Fibroblast of skin of back (primary cell): ENCODE measurements around the gene SYMPK.

Source experiments
- DNase-seq: peaks from one replicate; pipeline ENCODE4 v3.0.0-alpha.2; 2013

The SYMPK gene

GRCh38 chr19:45866400-45867176 lies 3.6 kb upstream of the SYMPK start:
- DNase-seq = no peak

DNA sequence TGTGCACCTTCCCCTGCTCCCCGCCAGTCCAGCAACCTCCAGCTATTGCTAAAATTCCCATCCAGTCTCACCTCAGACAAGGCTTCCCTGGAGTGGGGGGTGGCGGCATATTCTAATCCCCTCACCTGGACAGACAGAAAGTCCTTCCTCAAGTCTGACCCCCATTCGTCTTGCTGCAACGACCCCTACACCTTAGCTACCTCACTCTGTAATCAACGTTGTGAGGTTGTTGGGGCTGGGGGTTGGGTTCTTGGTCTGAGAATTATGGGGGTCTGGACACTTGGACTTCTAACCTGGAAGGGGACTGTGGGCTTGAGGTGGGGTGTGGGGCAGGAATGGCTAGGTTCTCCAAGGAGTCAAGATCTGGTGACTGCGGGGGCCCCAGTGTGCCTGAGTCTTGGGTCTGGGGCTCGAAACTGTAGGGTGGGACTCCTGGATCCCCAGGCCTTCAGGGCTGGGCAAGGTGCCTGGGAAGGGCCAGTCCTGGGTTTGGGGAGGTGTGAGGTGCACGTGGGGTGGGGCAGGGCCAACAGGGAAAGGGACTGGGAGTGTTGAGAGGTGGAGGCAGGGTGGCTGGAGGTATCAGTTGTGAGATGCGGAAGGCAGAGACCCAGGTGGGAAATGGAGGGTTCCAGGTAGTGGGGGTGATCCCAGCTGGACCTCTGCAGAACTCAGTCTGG lies 2.5 kb upstream of the SYMPK start:
- DNase-seq = no peak

DNA sequence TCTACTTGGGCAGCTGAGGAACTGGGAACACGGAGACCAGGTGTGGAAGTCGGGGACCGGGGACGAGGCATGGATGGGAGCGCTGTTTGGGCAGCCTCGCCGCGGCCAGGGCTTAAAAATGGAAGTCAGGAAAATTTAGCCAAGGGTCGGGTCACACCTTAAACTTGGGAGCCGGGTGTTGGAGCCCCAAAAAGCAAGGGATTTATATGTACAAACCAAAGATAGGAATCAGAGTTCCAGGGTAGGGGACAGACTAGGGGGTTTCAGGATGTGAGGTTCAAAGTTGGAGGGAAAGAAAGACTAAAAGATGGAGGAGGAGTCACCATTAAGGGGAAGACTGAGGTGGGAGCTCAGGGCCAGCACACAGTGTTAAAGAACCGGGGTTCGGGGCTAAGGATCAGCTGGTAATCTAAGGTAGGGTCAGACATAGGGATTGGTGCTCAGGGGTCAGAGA lies 1.7 kb upstream of the SYMPK start:
- no peak for DNase-seq

- peak; percentile 52 for DNase-seq
Observed at GRCh38 chr19:45863840-45864628, 1.1 kb upstream of the SYMPK start, which contains the start of gene FOXA3. FOXA3 (plus strand) TSS chr19:45864326; CDS start chr19:45864457, 131 bp downstream.

DNA sequence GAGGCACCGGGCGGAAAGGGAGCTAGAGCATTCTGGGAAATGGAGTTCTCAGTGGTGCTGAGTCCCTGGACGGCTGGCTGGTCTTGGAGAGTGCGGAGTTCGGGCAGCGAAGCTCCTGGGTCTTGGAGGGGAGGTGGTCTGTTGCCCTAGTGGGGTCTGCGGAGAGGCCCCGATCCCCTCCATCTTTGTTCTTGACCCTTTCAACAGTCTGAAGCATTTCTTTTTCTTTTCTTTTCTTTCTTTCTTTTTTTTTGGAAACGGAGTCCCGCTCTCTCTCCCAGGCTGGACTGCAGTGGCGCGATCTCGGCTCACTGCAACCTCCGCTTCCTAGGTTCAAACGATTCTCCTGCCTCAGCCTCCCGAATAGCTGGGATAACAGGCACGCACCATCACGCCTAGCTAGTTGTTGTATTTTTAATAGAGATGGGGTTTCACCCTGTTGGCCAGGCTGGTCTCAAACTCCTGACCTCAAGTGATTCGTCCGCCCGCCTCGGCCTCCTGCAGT lies 440 bp upstream of the SYMPK start:
- no peak for DNase-seq

- no peak for DNase-seq
Observed at GRCh38 chr19:45862271-45862563, 730 bp downstream of the SYMPK start.

- DNase-seq = no peak
Observed at GRCh38 chr19:45860359-45861259, 2.3 kb downstream of the SYMPK start.

- no peak for DNase-seq
Observed at GRCh38 chr19:45854167-45854778, 8.7 kb downstream of the SYMPK start.

DNA sequence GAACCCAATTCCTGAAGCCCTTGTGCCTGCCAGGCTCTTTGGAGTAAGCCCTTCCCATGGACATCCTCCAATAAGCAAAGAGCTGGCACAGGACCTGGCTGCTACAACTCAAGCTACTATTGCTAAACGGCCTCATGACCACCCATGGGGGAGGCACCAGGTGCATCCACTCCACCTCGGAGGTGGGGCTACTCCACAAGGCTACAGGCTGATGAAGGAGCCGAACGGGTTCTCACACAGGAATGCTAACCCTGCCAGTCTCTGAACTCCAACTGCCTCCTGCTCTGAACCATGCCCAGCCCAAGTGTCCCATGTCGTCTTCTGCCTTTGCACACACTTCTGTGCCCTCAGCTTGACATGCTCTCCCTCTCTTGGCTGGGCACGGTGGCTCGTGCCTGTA lies 10.0 kb downstream of the SYMPK start:
- no peak for DNase-seq

DNA sequence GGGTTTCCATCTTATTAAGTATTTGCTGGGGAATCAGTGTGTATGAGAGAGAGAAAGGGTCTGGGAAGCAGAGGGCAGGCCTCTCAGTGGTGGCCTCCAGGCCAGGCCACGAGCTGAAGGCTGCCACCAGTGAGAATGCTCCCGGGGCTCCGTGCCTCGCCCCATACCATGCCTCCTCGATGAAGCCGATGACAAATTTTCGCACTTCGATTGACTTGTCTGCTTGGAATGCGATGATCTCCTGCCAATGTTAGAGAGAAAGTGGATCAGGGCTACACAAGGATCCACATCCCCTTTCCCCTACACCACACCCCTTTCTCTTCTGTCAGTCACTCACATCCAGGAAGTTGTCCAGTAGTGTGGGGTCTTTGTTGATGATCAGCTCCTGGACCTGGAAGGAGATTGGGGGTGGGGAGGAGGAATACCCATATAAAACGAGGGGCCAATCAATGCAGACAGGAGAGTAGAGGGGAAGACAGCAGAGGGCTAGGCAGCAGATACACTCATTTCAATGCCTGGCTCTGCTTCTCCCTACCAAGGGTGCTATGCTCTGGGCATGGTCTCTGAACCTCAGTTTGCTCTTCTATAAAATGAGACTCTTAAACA lies 10.7 kb downstream of the SYMPK start:
- peak; percentile 61 for DNase-seq

DNA sequence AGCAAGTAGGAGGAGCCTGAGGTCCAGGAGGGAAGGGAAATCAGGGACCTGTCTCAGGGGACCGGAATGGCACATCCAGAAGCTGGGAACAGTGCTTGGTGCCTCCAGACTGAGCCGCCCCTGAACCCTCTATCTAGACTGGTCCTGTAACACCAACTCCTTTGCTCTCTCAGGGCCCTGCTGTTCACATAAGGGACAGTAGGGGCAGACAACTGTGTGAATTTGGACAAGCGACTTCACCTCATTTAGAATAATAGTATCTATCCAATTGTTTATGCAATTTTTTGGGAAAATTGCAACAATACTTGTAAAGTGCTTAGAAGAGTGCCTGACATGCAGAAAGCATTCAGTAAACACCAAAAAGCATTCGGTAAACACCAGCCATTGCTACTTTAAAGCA lies 14.0 kb downstream of the SYMPK start:
- no peak for DNase-seq

- no peak for DNase-seq
Observed at GRCh38 chr19:45847663-45848062, 15.3 kb downstream of the SYMPK start.

GRCh38 chr19:45842198-45842597 lies 20.7 kb downstream of the SYMPK start:
- DNase-seq = no peak

DNA sequence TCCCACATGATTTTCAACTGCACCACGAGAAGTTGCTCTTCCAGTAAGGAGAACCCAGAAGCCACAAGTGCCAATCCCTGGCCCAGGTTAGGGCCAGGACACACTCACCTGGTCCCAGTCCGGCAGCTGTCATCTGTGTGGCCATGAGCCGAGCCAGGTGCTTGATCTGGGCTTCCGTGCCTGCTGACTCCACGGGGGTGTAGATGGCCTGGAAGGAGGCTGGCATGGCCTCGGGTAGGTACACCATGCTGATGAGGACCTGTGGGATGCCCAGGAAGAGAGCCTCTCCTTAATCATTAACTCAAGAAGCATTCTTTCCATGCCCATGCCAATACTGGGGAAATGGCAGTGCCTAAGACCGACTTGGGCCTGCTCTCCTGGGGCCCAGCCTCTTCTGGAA lies 28.0 kb downstream of the SYMPK start:
- no peak for DNase-seq

DNA sequence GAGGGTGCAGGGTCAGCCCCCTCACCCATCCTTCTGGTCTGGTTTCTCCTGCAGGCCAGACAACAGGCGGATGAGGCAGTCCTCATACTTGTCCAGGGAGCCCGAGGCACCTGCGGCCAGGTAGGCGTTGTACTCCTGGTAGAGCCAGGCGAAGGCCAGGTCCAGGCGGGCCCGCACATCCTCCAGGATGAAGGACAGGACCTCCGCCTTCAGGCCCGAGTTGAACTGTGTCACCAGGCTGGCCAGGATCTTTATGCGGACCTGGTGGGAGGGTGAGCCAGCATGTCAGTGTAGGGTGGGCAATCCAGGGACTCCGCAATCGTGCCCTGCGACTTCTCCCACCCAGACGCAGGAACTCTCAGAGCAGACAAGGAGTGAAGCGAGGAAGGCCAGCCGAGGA lies 34.0 kb downstream of the SYMPK start:
- no peak for DNase-seq

DNA sequence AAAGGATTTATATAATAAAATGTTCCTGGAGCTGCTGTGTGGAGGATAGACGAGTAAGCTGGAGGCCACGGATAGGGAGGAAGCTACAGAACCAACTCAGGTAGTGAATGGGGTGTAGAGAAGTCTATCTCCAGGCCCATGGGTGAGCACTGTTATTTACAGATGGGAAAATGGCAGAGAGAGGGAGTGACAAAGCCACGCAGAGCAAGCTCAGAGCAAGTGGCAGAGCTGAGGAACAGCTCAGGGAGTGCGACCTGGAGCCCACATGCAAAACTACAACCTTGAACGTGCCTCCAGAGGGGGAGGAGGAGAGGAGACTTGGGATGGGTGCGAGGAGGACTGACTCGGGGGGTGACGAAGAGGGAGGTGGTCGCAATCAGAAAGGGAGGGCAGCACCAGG lies 34.4 kb downstream of the SYMPK start:
- DNase-seq = no peak

DNA sequence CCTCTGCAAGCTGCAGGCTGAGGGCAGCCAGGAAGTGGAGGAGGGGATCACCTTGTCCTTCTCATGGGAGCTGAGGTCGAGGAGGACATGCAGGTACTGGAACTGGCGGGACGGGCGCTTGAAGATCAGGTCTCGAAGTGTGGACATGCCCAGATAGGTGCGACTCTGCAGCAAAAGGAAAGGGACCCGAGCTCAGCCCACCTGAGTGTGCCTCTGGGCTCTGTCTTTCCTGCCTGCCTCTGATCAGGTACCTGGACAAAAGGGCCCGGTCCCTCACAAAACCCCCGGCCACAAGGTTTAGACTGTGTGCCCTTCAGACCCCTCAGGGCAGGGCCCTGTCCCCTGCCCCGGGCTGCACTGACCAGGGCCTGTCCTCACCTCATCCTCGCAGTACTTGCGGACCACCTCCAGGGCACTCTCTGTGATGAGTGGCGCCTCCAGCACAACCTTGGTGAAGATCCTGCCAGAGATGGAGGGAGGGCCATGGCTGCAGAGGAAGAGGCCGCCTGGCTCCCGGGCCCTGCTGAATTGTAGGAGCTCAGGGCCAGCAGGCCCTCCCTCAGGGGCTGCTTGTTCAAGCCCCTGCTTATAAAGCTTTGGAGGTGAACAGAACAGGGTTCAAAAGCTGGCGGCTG lies 35.4 kb downstream of the SYMPK start:
- no peak for DNase-seq

GRCh38 chr19:45826934-45827333 lies 36.0 kb downstream of the SYMPK start:
- DNase-seq = no peak

DNA sequence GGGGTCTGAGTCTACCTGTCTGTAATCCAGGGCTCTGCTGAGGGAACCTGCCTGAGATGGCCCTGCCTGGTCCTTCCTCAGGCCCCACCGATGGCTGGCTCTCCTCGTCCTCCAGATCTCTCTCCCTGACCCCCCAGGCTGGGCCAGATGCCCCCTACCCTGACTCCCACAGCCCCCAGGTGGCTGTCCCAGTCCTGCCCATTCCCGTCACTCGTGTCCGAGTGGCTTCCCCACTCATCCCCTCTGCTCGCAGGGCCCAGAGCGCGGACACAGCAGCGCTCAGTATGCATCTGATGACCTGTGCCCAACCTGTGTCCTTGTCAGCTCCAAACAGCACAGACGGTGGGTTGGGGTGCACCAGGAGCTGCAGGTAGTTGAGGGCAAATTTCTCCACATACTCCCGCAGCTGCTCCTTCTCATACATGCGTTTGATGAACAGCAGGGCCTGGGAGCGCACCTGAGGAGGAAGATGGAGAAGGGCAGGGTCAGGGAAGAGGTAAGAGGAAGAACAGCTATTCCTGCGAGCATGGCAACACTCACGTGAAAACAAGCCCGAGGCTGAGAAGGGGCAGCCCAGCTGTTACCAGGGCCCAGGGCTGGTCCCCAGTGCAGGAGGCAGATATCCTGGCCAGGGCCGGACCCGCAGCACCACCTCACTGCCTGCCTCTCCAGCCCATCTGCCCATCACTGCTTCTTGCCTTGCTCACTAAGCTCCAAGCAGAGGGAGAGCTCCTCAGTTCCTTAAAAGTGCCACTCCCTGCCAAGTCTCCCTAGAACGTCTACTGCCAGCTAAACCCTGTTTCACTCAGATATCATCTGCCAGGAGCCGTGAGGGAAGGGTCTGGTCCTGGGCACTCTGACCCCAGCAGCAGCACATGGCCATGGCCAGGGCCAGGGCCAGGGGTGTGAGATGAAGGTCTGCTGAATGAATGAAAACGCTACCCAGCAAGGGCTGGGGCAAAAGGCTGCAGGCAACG lies 36.7 kb downstream of the SYMPK start:
- no peak for DNase-seq

DNA sequence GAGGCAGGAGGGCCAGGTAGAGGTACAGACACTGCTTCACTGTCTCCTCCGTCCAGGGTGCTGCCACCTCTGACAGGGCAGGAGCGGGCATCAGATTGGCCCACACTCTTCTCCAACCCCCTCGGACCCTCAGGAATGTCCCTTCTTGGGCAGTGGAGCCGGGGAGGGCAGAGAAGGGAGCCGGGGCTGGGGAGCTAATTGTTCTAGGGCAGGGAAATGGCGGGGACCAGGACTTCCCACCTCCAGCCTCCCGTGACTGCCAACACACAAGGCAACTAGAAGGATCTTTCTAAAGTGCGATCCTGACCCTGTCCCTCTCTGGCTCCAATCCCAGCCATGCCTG lies 37.7 kb downstream of the SYMPK start:
- DNase-seq = no peak
